ENCODE data around the gene IL2RG.

The IL2RG gene

DNA sequence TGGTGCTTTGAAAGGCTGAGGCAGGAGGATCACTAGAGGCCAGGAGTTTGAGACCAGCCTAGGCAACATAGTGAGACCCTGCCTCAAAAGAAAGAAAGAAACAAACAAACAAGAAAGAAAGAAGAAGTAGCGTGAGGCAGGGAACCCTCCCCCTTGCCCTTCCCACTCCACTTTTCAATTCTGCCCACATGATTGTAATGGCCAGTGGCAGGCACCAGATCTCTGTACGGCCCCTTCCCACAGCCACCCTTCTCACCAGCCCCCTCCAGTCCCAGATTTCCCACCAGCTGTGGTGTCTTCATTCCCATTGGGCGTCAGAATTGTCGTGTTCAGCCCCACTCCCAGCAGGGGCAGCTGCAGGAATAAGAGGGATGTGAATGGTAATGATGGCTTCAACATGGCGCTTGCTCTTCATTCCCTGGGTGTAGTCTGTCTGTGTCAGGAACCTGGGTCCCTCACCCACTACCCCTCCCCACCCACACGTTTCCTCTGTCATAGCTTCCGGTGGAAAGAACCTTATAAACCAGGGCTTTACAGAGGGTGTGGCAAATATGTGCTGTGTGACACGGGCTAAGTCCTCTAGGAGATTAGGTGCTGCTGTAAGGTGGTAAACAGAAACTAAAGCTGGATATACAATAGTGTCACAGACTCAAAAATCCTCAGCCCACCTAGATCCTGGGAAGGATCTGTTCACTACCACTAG, at the start of gene IL2RG:
Gene IL2RG, minus strand, starts transcription at position 437 of the 703 bp plus-strand sequence. Its CDS starts 38 bp downstream, at position 399.
- TF ChIP-seq, protein P1, sequence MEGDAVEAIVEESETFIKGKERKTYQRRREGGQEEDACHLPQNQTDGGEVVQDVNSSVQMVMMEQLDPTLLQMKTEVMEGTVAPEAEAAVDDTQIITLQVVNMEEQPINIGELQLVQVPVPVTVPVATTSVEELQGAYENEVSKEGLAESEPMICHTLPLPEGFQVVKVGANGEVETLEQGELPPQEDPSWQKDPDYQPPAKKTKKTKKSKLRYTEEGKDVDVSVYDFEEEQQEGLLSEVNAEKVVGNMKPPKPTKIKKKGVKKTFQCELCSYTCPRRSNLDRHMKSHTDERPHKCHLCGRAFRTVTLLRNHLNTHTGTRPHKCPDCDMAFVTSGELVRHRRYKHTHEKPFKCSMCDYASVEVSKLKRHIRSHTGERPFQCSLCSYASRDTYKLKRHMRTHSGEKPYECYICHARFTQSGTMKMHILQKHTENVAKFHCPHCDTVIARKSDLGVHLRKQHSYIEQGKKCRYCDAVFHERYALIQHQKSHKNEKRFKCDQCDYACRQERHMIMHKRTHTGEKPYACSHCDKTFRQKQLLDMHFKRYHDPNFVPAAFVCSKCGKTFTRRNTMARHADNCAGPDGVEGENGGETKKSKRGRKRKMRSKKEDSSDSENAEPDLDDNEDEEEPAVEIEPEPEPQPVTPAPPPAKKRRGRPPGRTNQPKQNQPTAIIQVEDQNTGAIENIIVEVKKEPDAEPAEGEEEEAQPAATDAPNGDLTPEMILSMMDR (IDR thresholded peaks at IDR 0.05; ENCODE audit: low read depth, low read length), result no peak
- no peak for DNase-seq (ENCODE audit: low read depth in 2 of 2)
- H3K4me3 ChIP-seq (replicated peaks in 1 of 2; ENCODE audit: low read depth in 2 of 2, low read length in 2 of 2), result no peak within 1 kb of the TSS

DNA sequence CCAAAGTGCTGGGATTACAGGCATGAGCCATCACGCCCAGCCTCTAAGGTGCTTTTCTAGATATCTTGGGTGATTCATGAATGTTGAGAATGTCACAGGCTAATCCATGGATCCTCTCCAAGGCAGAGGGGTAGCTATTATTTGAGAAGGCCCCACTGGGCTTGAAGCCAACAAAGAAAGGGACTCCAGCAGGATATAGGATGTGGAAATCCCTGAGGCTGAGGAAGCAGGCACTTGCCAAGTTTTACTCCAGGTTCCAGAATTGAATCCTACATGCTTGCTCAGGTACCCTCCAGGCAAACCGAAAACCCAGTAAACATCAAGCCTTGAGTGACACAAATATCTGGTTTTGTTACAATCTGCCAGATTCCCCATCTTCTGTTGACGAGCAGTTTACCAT, 49.1 kb upstream of the IL2RG start:
- no peak overlapping the region for H3K4me3 ChIP-seq (replicated peaks in 1 of 2; ENCODE audit: low read depth in 2 of 2, low read length in 2 of 2)
- TF ChIP-seq, protein P1 (IDR thresholded peaks at IDR 0.05; ENCODE audit: low read depth, low read length), result no peak
- DNase-seq (ENCODE audit: low read depth in 2 of 2), result peak in 1 of 2 donors; percentile 22

DNA sequence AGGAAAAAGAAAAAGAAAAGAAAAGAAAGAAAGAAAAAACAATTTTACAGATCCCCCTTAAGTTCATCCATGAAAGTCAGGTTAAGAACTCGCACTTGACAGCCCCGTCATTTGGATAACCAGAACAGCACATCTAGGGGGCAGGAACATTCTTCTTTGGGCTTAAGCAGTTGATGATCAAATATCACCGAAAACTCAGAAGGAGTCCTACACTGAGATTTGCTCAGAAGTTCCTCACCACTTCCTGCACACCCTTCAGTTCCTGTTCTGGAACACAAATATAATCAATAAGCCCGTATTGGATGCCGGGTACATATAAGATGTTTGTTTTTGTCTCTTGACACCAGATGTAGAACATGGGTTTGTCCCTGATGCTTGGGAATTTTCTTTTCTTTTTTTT, 48.0 kb upstream of the IL2RG start:
- no peak for DNase-seq (ENCODE audit: low read depth in 2 of 2)
- no peak overlapping the region for H3K4me3 ChIP-seq (replicated peaks in 1 of 2; ENCODE audit: low read depth in 2 of 2, low read length in 2 of 2)
- TF ChIP-seq, protein P1 (IDR thresholded peaks at IDR 0.05; ENCODE audit: low read depth, low read length), result no peak

DNA sequence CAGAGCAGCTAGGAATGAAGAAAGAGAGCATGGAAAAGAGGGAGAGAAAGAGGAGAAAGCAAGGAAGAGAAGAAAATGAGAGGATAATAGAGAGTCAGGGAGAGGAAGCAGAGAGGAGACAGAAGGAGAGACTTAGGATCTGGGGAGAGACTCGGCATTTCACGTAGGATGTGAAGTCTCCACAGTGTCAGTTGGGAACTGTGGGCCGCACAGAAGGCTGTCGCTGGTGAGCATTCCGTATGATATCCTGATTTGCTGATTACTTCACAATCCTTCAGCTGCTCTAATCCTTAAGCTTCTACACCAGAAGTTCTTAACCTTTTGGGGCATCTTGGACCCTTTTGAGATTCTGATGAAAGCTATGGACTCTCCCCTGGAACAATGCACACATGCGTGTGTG, 47.2 kb upstream of the IL2RG start:
- H3K4me3 ChIP-seq (replicated peaks in 1 of 2; ENCODE audit: low read depth in 2 of 2, low read length in 2 of 2), result no peak overlapping the region
- TF ChIP-seq, protein P1 (IDR thresholded peaks at IDR 0.05; ENCODE audit: low read depth, low read length), result no peak
- DNase-seq (ENCODE audit: low read depth in 2 of 2), result no peak

DNA sequence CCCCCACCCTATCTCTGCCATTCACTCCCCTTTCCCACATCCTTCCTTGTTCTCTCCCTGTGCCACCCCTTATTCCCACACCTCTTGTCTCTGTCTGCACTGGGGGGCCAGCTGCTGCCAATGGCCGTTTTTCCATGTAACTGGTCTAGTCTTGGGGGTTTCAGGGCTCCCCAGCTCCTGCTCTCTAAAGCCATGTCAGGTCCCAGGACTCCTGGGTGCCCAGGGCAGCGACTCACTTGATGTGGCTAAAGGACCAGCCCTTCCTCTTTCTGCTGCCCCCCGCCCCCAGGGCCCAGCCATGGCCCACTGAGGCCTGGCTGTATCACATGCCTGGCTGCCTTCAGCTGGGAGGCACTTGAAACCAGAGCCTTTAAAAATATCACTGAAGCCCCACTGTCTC, 43.3 kb upstream of the IL2RG start:
- TF ChIP-seq, protein P1 (IDR thresholded peaks at IDR 0.05; ENCODE audit: low read depth, low read length), result no peak
- DNase-seq (ENCODE audit: low read depth in 2 of 2), result no peak
- H3K4me3 ChIP-seq (replicated peaks in 1 of 2; ENCODE audit: low read depth in 2 of 2, low read length in 2 of 2), result no peak overlapping the region

DNA sequence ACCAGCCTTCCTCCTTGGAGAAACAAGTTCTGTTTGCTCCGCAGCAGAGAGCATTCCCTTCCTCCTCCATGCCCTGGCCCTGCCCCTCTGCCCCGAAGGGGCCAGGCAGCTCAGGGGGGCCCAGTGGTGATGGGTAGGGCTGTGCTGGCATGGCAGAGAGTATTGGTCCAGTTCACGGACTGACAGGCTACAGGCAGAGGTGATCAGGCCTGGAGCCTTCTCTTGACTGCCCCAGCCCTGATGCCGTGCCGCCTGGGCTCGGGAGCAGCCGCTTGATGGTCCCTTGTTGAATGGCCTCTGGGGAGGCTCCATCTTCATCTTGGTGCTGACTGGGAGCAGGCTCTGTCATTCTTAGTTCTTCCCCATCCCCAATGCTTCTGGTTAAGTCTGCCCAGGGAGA, 42.8 kb upstream of the IL2RG start:
- DNase-seq (ENCODE audit: low read depth in 2 of 2), result no peak
- TF ChIP-seq, protein P1 (IDR thresholded peaks at IDR 0.05; ENCODE audit: low read depth, low read length), result no peak
- H3K4me3 ChIP-seq (replicated peaks in 1 of 2; ENCODE audit: low read depth in 2 of 2, low read length in 2 of 2), result no peak overlapping the region

DNA sequence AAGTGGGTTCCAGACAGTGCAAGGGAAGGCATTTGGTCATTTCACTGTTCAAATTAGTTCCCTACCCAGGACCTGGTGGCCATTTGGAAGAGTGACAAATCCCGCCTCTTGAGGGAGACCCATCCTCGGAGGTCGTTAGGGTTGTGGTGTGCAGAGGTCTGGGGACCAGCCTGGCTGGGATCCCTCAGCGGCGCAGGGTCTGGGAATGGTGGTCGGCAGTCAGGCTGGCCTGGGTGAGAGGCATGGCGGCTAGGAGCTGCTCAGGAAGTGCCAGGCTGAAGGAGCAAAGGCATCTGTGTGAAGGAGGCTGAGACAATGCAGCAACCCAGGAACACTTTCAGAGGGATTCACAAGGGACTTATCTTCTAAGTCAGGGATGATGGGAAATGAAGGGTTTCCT, 40.0 kb upstream of the IL2RG start:
- DNase-seq (ENCODE audit: low read depth in 2 of 2), result no peak
- no peak overlapping the region for H3K4me3 ChIP-seq (replicated peaks in 1 of 2; ENCODE audit: low read depth in 2 of 2, low read length in 2 of 2)
- TF ChIP-seq, protein P1 (IDR thresholded peaks at IDR 0.05; ENCODE audit: low read depth, low read length), result no peak

All from cardiac fibroblast (primary cell).